Stimulated activated CD8-positive, alpha-beta memory T cell treated with anti-CD3 and anti-CD28 coated beads, Interleukin-12 subunit alpha, Interleukin-12 subunit beta, amount 100 ng/mL, for 1 hour (primary cell): ENCODE measurements around the gene HIPK2.
"Not testable (repeated sequence)": the region's sequence is repeated elsewhere in the genome, so short reads cannot be mapped to it uniquely, and the experiment has no call there.

Experiments used
- DNase-seq: peaks from one replicate; pipeline ENCODE4 v3.0.0-alpha.2; 2020; ENCODE audit warnings: low read depth

Gene HIPK2

DNA sequence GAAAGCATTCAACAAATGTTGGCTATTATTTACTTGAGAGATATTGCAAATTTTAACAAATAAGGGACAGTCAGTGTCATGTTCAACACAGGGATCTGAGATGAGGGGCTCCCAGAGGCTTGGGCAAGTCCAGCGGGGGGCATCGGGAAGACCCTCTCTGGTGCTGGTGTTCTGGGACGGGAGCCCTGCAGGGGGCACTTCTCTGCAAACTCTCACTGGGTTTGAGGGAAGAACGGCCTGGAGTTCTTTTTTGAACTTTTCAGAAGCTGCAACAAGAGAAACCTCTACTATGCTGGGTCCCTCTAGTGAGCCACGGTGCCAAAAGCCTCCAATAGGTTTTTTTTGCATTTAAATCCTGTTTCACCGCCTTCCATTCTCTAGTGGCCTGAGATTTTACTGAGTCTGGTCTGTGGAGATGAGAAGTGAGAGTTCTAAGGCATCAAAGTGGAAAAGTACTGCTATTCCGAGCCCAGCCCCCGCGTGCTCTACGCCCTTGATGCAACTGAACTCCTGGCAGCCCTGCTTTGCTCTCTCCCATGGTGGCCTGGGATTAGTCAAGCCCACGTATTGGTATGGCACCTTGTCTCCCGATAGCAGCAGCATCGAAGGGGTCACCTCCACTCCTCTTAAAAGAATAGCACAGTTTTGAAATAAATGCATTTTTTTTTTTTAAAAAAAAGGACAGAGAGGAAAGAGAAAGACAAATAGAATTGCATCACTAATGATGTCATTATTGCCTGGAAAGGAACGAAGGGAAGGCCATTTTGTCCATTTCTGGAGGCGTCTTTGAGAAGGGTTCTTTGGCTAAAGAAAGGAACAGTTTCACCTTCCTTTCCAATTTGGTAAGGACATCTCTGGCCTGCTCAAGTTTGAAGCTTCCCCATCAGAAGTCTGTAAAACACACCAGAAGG, 210.8 kb downstream of the HIPK2 start:
- DNase-seq, result no peak

DNA sequence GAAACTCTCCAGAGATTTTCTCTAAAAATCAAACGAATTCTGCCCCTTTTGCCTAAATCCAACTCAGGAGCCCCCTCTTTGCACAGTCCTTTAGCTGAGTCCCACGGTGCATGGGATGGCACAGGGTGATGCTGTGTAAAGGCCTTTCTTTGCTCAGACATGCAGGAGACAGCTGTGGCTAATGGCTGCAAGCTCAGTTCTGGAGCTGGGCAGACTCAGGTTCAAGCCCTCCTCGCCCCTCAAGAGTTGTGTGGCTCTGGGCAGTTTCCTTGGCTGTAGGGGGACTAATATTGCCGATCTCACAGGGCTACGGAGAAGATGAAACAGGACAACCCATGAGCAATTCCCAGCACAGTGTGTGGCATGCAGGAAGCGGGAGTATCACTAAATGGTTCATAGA, 211.7 kb downstream of the HIPK2 start:
- no peak for DNase-seq

DNA sequence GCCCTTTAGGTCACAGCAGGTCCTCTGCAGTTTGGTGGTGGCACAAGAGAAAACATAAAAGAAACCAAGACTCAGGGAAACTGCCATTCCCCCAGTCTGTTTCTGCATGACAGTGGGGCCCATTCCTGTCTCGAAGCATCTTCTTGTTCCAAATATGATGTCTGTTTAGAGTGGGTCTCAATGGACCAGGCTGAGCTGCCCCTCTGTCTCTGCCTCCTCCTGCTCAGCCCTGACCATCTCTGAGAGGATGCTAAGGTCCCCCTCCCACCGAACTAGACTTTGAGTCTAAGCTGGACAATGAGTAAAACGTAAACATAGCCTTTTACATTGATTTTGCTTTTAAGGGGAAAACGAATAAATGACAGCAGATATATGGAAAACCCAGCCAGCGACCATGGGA, 213.9 kb downstream of the HIPK2 start:
- DNase-seq, result no peak

DNA sequence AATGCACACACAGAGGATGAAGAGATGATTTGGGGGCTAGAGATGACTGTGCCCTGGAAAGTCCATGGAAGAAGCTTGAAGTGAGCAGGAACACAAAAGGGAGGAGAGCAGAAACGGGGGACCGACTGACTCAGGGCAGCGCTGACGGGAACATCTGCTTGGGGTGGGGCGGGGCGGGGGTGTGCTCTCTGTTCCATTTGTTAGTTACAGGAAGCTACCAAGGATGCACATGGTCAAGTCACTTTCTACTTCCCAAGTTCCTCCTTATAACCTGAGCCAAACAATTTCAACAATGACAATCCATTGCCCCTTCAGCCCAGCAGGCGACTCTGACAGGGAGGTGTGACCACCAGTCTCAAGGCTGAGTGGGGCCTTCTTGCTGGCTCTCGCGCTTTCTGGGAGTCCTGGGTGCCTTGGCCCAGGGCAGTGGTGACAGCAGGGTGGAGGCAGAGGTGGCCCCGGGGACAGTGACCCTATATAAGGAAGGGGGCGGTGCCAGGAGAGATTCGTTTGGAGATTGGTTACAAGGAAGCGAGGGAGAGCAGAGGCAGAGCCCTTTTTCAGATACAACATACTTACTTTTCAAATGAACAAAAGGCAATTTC, 214.7 kb downstream of the HIPK2 start:
- DNase-seq, result no peak

DNA sequence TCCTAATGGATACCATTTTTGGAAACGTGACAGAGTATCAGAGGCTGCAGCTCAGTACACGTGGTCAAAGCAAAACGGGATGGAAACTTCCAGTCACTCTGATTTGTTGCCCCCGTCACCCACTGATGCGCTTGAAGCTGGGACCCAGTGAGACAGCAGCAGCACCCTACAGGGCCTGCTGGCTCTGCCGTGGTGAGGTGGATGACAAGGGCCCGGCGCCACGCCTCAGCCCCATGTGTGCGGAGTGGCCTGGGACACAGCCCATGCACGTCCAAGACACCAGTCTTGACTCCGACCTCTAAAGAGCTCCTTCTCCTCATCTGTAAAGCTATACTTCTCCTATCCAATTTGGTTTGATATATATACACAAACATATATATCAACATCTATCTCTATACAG, 215.3 kb downstream of the HIPK2 start:
- no peak for DNase-seq

DNA sequence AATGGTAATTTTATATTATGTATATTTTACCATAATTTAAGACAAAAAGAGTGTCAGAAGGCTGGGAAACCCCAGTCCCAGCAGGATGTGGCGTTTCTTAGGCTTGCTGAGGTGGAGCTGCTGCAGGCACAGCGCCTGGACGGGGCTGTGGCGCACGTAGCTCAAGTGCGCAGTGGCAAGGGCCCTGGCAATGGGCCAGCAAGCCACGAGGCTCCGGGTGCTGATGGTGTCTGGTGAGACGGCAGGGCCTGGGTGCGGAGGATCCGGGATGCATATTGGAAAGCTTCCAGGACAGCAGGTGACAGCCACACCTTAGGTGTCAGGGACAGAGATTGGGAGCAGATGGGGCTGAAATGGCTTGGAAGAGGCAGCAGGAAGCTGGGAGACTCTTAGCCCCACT, 217.1 kb downstream of the HIPK2 start:
- no peak for DNase-seq

DNA sequence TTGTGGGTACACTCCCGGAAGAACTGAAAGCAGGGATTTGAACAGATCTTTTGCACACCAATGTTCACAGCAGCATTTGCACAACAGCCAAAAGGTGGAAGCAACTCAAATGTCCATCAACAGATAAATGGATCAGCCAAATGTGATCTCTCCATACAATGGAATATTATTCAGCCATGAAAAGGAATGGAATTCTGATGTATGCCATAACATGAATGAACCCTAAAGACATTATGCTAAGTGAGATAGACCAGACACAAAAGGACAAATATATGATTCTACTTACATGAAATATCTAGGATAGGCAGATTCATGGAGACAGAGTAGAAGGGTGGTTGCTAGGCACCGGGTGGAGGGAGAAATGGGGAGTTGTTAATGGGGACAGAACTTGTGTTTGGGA, 217.6 kb downstream of the HIPK2 start:
- DNase-seq, result no peak

DNA sequence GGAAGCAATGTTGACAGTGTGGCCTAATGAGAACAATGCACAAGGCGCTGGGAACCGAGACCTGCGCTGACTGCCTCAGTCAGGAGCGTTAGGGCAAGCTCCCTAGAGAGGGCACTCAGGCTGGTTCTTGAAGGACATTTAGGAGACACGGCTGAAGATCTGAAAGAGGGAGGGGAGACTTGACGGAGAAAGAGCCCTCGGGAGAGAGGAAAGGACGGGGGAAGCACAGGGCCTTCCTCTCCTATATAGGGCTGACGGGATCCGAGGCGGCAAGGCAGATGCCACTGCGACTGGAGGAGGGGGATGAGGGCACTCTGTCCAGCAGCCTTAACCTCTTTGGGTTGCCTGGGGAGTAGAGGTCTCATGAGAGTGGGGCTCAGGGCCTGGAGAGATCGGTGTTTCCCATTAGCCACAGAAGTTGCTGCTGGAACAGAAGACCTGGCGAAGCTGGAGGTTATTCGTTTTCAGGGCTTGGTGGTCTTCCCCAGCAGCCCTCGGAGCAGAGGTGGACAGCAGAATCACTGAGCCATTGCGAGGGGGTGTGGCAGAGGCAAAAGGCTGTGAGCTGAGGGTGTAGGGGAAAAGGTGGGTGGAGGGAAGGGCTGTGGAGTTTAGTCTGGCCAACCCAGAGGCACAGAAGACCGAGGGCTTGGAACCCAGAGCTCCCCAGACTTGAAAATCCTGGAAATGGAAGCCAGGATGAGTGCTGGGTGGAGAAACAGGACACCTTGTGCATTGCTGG, 218.3 kb downstream of the HIPK2 start:
- DNase-seq, result no peak

DNA sequence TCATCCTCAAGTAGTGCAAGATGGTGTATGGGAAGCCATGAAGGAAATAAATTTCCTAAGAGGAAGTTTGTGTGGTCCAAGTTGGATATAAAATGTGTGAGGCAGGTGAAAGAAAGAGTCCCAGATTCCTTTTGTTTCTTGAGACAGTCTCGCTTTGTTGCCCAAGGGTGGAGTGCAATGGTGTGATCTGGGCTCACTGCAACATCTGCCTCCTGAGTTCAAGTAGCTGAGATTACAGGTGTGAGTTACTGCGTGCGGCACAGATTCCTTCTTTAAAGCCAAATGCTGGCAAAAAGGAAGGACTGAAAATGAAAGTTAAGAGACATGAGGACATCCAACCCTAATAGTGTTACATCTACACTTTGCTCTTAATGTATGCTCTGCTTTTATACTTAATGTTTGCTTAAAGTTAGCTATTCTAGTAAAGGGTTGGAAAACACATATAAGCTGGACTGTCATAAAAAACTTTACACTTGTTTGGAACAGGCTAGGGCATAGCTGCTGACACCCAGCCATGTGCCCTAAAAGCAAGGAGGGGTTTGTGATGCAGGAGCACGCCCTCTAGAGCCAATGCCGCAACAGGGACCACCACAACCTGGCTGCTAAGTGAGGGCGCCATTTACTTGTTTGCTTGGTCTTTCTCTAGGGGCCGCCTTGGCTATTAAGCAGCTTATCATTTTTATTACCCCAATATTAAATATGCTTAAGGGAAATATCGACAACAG, 219.8 kb downstream of the HIPK2 start:
- DNase-seq, result no peak

DNA sequence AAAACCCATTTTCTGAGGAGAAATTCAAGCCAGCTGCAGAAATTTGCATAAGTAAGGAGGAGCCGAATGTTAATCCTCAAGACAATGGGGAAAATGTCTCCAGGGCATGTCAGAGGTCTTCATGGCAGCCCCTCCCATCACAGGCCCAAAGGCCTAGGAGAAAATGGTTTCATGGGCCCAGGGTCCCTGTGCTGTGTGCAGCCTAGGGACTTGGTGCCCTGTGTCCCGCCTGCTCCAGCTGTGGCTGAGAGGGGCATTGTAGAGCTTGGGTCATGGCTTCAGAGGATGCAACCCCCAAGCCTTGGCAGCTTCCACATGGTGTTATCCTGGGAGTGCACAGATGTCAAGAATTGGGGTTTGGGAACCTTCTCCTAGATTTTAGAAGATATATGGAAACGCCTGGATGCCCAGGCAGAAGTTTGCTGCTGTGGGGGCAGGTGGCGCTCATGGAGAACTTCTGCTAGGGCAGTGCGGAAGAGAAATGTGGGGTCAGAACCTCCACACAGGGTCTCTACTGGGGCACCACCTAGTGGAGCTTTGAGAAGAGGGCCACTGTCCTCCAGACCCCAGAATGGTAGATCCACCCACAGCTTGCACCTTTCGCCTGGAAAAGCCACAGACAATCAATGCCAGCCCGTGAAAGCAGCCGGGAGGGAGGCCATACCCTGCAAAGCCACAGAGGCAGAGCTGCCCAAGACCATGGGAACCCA, 223.7 kb downstream of the HIPK2 start:
- not testable (repeated sequence) for DNase-seq

DNA sequence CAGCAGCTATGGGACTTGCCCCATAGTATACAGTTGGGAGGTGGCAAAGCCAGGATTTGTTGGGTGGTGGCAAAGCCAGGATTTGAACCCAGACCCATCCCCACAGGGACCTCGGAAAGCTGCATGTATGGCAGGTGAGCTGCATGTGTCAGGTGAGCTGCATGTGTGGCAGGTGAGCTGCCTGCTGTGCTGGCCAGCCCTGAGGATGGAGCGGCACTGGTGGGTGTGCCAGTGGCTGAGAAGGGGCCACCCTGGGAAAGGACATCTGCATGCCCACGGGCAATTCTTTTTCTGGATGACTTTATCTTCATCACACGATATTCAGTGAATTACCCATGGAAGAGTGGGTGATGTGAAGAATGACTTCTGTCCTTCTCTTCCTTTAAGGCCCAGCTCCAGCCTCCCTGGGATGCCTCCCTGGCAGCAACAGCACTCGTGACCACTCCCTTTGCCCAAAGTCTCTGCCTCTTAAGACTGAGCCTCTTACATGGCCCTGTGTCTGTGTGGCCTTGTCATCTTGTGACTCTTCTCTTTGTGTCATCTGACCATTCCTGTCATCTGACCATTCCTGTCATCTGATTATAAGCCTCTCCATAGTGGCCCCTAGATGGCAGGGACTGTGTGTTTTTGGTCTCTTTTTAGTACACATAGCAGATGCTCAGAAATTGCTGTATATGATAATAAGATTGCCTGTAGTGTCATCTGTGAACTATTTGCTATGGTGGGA, 229.3 kb downstream of the HIPK2 start:
- DNase-seq, result no peak

DNA sequence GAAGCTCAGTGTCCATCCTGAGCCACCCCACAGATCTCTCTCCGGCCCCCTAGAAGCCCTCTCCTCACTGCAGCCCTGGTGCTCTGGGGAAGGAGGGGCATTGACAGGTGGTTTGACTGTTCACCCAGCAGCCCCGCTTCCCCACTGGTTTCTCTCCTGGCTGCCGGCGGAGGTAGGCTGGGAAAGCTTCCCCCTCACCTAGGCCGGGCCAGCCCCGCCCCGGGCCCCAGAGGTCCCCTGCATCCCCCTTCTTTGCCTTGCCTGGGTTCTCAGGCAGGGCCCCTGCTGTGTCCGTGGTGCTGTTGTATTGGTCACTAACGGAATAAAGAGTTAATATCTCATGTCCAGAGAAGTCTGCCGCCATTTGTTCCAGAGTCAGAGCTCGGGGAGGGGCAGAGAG, 233.2 kb downstream of the HIPK2 start:
- no peak for DNase-seq

DNA sequence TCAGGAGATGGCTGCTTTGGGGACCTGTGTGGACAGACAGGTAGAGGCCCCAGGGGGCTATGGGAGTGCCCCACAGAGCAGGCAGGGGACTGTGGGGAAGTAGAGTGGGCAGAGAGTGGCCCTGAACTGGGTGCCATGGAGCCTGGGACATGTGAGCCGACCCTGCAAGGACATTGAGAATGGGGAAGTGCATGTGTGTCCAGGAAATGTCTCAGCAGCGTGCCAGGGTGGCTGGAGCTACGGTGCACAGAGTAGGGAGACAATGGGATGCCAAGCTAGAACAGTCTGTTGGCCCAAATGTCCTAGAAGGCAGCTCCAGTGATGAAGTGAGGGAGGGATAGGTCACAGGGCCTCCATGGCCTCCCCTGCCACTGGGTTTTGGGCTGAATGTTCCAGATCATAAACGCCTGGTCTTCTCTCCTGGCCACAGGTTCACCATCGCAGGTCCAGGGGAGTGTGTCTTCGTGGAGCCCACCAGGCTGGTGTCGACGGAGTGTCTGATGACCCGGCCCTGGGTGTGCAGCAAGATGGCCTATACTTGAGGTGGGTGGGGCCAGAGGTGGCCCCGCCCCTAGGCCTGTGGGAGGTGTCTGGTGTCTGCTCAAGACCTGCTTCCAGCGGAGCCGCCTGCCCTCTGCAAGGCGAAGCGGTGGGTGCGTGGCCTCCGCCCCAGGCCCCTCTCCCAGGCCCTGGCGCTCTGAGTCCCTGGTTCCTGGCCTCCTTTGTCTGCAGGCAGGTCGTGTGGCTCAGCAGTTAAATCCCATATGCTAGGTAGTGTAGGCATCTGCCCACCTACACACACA, 233.8 kb downstream of the HIPK2 start:
- DNase-seq, result no peak

DNA sequence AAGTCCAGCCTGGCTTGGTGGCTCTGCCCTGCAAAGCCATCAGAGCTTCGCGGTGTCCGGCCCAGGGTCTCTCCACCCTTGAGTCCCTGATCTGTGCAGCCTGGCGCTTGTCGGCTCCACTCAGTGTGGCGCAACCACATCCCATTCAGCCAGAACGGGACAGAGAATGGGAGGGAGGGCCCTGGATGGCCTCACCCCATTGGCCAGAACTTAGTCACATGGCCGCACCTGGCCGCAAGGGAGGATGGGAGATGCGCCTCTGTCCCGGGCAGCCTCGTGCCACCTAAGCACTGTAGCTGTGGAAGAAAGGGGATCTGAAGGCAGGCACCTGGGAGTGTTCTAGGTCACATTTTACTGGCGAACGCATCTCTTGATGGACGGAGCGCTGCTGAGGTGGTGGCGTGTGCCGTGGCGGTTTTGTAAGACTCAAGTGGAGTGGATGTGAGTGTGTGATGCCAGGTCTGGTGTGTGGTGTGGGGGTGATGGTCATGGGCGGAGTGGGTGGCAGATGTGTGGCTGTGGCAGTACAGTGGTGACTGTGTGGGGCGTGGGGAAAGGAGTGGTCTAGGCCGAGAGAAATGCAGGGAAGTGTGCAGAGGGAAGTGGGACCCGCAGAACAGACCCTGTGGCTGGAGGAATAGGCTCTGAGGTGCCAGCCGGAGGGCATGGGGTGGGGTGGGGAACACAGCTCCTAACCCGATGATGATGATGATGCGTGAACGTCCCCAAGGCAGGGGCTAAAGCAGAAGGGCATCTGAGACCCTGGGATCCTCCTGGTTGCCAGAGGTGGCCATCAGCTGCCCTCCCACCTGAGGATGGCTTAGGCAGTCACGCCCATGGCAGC, 235.3 kb downstream of the HIPK2 start:
- DNase-seq, result no peak

DNA sequence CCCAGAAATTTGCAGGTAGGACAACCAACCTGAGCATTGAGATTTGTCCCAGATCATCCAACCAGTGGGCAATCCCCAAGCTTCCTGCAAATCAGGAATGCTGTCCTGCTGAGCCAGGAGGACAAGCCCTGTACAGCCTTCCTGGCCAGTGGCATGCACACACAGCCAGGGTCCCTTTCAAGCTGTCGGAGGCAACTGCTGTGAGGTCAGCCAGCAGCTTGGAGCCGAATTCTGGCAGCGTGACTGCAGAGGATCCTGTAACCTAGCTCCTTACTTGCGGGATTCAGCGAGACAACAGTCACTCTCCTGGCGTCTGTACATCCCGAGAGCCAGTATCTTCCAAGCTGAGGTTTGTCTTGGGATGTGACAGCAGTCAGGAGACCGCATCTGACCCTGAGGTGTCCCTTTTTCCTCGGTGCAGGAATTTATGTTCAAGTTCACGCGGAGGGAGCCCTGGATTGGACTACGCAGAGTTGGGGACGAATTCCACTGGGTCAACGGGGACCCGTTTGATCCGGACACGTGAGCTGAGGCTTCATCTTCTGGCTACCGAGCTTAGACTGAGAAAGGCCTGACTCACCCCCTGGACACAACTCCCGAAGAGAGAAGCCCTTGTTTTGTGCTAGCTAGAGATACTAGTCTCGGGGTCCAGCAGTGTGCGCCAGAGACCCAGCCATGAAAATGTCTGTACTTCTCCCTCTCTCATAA, 236.0 kb downstream of the HIPK2 start:
- DNase-seq, result no peak

DNA sequence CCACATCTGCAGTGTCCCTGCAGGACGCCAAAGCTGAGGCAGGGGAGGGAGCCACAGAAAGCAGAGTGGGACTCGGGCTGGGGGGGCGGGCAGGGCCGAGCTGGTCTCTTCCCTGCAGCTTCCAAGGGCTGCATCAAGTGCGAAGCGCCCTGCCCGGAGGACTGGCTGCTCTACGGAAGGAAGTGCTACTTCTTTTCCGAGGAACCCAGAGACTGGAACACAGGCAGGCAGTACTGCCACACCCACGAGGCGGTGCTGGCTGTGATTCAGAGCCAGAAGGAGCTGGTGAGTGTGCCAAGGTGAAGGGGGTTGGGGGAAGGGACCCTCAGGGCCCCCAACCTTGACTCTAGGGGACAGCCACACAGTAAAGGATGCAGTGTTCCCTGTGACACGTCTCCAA, 237.6 kb downstream of the HIPK2 start:
- no peak for DNase-seq

DNA sequence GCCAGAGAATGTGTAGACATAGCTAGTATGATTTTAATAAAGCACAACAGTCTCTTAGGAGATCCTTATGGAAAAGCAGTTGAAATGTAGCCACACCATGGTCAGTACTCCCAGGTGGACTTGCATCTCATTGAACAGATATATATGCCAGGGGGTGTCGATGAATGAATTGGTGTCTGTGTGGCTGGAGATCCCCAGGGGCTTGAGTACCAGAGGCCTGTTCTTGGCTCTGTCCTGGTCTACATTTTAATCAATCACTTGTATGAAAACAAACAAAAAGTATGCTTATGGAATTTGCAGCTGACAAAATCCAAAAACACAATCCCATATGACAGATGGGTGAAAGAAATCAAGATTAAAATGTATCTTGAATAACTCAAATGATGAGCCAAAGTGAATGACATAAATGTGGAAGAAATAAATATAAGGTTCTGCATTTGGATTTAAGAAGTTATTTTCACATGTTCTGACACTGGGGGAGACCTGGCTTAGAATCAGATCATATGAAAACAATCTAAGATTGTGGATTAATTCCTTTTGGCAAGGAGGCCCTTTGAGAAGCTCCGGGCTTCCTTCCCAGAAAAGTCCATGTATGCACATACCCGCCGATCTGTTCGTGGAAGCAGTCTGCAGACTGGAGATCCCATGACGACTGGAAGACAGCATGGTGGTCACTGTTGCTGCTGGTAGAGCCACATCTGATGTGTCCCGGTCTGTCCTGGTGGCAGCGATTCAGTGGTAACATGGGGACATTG, 238.7 kb downstream of the HIPK2 start:
- no peak for DNase-seq

DNA sequence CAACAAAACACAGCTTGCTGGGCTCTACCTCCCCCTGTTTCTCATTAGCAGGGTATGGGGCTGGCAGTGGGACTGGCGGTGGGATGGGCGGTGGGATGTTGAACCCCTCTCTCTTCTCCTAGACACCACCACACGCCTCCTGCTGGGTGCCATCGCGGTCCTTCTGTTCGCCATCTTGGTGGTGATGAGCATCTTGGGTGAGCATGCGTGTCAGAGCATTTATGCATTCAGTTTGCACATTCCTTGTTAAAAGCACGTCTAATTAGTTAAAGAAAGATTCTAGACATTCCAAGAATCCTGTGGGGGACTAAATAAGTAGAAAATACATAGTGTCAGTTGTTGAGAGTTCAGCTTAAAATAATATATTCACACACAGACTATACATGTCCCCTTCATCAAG, 241.6 kb downstream of the HIPK2 start:
- DNase-seq, result no peak
